DMS79 treated with DMSO at 0.1 percent for 48 hours (cell line): ENCODE measurements around the gene NEK11.
"Not testable (repeated sequence)": the region's sequence is repeated elsewhere in the genome, so short reads cannot be mapped to it uniquely, and the experiment has no call there.

Experiments used
- DNase-seq: peaks from one replicate; lab custom pipeline; 2025; lab: John Stamatoyannopoulos, UW

Gene NEK11

DNA sequence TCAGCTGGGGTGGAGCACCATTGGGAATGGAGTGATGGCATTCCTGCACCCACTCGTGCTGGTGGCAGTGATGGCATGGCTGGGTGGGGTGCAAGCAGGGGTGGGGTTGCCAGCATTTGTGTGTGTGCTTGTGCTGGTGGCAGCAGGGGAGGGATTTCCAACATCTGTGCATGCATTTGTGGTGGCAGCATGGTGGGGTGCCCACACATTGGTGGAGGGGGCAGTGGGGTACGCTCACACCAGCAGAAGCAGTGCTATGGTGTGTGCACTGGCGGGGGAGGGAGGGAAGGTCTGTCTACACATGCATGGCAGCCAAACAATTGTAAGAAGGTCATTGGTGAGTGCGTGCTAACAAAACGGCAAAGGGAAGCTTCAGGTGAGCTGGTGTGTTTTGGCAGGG is 278.2 kb downstream of the NEK11 start:
- no peak for DNase-seq

DNA sequence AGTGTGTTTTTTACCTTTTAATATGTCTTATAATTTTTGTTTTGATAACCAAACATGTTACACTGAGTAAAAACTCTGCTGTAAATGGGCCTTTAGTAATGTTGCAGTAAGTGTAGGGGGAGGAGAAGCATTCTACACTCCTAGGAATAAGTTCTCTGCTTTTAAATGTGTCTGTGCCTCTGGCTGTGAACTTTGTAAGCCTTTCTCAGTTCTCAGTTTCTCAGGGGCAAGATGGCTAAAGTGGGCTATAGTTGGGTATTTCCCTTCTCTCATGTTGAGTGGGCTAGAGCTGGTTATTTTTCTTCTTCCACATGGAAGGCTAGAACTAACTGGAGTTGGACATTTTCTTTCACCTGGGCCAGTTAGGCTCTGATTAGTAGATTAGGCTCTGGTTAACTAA is 279.6 kb downstream of the NEK11 start:
- DNase-seq = no peak

DNA sequence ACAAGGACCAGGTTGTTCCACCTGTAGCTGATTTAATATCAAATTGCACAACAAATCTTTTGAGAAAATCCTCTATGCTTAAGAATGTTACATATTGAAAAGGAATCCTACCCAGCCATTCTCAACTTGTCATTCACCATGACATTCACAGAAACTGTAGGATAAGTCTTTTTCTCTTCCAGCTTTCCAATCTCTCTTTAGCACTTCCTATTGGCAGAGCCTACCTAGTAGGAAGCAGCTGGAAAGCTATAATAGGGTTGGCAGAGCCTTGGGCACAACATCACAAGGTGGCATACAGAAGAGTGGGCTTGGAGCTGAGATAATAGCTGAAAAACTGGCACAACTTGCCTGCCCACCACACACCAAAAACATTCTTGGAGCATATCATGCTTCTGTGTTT is 287.6 kb downstream of the NEK11 start:
- DNase-seq = no peak

DNA sequence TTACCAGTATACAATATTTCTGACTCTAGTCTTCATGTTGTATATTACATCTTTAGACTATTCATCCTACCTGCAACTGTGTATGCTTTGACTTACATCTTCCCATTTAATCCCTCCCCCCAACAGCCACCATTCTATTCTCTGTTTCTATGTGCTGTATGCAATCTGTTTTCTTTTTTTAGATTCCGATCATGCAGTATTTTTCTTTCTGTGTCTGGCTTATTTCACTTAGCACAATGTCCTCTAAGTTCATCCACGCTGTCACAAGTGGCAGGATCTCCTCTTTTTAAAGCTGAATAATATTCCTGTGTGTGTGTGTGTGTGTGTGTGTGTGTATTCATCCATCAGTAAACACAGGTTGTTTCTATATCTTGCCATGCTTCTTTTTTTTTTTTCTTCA is 288.5 kb downstream of the NEK11 start:
- DNase-seq = no peak

DNA sequence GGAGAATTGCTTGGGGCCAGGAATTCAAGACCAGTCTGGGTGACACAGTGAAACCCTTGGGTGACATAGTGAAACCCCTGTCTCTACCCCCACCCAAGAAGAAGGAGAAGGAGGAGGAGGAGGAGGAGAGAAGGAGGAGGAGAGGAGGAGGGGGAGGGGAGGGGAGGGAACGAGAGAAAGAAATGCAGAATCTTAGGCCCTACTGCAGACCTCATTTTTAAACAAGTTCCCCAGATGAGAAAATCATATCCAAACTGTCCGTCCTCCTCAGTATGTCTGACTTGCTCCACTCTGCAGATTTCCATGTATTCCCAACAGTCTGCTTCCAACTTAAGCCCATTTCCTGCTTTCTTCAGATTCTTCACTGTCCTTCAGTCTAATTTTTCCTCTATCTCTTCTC is 291.0 kb downstream of the NEK11 start:
- DNase-seq = no peak

DNA sequence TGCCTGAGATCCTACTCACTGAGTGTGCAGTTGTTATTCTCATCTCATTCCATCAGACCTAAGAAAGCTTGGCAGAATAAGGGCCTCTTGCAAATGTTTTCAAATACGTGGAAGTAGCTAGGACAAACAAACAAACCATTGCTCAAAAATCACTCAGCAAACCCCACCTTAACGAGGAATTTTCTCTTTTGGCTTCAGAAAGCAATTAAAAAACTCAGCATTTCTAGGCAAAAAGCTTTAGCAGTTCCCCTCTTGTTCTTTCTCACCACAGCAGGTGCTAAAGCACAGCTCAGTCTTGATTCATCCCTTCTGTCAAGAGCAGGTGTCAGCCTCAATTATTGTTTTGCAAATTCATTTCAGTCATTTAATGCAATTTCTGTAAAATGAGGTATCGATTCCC is 296.3 kb downstream of the NEK11 start:
- no peak for DNase-seq

DNA sequence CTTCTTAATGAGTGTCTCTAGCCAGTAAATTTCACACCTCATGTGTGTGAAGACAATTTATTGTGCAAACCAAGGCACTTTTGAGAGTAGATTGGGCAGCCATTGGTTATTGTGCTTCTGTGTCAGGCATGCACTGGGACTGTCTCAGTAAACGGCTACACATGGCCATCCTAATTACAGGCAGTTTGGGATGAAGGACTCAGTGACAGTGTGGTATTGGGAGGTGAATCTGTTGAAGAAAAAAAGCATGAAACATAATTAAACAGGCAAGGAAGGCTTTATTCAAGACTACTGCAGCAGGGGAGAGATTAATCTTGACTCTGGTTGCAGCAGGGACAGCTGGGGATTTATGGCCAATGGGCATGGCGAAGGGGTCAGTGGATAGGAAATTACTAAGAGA is 297.1 kb downstream of the NEK11 start:
- no peak for DNase-seq

DNA sequence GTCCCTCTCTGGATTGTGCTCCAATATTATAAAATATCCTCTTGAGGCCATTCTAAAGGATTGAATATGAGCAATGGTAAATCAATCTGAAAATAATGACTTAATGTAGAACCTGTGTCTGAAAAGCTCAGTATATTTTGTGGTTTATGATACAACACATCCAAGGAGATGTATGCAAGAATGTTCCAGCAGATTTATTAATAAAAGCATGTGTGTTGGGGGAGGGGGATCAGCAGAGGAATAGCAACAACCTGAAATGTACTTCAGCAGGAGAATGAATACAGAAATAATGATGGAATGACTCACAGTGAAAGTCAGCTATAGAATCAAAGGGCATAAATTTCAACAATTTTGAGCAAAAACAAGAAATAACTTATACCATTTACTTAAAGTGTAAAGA is 298.2 kb downstream of the NEK11 start:
- no peak for DNase-seq

DNA sequence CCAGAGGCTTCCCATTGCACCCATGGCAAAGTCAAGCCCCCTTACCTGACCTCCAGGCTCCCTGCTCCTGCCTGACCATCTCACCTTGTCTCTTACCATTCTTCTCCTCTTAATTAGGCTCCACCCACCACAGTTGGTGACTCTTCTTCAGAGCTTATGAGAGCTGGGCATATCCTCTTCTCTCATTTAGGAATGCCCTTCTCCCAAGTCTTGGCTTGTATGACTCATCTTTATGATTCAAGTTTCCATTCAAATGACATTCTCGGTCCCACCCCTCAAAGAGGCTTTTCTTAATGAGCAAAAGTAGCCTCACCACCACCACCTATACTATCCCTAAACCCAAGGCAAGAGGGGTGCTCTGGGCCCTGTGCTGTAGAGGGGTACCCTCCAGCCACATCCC is 299.6 kb downstream of the NEK11 start:
- DNase-seq = no peak

DNA sequence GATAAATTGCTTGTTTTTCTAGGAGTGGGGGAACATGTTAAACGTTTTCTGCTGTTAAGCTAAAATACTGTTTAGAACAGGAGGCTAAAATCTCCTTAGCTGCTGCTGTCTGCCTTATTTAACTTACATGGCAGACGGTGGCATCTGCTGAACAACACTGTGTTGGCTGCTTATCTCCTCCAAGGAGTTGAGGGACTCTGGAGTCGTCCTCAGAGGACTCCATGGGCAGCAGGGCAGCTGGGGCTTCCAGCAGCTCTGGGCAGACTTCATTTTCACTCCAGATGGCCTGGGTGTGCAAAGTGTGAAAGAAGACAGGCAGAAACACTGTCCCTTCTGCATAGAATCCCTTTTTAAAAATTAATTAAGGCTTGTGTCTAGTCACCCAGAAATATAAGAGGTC is 302.0 kb downstream of the NEK11 start:
- DNase-seq = no peak

DNA sequence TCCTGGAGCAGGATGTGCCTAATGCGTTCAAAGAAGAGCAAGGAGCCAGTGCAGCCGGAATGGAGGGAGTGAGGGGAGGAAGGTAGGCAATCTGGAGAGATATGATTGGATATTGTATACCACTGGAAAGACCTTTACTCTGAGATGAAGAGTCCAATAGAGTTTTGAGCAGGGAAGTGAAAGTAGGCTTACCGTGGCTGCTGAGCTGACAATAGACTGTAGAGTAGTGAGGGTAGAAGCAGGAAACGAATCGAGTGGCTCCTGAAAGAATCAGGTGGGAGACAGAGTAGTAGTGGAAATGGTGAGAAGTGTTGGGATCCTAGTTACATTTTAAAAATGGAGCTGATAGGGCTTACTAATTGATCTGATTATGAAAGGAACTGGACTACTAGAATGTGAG is 303.1 kb downstream of the NEK11 start:
- no peak for DNase-seq

DNA sequence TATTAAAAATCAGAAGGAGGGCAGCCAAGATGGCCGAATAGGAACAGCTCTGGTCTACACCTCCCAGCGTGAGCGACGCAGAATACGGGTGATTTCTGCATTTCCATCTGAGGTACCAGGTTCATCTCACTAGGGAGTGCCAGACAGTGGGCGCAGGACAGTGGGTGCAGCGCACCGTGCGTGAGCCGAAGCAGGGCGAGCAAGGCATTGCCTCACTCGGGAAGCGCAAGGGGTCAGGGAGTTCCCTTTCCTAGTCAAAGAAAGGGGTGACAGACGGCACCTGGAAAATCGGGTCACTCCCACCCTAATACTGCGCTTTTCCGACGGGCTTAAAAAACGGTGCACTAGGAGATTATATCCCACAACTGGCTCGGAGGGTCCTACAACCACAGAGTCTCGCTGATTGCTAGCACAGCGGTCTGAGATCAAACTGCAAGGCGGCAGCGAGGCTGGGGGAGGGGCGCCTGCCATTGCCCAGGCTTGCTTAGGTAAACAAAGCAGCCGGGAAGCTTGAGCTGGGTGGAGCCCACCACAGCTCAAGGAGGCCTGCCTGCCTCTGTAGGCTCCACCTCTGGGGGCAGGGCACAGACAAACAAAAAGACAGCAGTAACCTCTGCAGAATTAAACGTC is 304.9 kb downstream of the NEK11 start:
- not testable (repeated sequence) for DNase-seq

DNA sequence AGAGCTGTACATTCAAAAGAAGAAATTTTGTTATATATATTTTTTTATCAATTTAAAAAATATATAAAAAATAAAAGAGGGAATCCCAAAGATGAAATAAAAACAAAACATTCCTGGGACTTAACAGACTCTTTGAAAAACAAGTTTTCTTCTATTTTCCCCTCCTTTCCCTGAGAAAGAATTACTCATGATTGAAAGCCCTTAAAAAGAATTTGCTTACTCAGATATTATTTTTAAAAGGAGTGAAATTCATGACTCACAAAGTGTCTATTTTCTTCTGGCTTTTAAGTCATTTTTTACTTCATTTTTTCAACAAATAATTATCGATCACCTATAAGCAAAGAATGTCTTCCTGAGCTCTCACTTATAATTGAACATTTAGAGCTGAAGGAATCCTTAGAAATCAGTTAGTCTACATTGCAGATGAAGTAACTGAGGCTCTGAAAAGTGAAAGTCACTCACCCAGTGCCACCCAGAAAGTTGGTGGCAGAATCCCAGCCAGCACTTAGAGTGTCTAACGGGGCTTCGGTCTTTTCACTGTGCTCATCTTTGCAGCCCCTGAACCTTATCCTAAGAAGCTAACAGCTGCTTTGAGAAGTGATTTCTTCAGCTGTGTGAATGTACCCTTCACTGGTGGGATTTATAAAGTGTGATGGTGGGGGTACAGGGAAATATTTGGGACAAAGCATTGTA is 312.4 kb downstream of the NEK11 start:
- no peak for DNase-seq

DNA sequence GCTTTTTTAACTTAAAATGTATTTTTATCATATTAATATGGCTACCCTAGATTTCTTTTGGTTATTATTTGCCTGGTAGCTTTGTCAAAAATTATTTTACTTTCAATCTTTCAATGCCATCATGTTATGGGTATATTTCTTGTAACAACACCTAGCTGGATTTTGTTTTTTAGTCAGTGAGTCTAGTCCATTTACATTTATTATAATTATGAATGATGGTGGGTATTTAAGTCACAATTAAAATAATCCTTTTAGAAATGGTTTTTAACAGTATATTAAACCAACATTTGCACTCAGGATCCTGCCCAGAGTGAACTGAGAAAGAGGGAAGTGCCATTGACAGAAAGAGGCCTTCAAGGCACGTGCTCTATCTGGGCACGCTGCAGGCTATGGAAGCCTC is 315.1 kb downstream of the NEK11 start:
- no peak for DNase-seq

DNA sequence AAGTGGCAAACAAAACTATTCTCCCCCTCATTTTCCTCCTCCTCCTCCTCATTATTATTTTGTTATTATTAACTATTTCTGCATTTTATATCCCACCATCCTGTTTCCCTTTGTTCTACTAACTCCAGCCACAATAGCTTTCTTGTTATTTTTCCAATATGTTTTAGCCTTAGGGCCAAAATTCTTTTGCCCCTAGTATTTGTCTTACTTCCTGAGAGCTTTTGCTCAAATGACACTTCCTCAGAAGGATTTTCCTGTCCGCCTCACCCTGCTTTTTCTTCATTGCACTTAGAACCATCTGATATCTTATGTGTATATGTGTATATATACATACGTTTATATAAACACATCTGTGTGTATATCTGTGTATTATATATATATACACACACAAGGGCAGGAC is 322.2 kb downstream of the NEK11 start:
- no peak for DNase-seq

DNA sequence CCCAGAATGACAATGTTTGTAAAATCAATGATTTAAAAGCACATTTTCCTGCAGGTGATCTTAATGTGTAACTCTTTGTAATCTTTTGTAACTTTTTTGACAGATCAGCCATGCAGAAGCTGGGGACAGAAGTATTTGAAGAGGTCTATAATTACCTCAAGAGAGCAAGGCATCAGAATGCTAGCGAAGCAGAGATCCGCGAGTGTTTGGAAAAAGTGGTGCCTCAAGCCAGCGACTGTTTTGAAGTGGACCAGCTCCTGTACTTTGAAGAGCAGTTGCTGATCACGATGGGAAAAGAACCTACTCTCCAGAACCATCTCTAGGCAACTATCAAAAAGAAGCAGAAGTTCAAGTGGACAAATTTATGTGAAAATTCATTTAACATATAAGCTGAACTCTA is 322.8 kb downstream of the NEK11 start:
- DNase-seq = peak; percentile 88

DNA sequence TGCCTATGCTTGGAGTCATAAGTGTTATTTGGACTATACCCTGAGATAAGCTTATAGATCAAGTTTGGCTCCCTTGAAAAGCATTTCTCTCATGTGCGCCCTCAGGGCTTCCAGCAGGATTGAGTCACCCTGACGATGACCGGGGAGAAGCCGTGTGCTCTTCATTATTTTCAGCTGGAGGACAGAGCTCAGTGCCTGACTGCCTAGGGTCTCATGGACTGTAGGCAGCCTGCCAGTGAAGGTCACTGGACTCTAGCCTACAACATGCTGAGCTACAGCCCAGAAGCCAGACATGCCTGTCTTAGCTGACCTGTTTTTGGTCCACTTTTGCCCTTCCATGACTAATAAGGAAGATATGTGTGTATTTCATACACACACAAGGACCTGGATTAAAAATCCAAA is 323.3 kb downstream of the NEK11 start:
- DNase-seq = no peak

DNA sequence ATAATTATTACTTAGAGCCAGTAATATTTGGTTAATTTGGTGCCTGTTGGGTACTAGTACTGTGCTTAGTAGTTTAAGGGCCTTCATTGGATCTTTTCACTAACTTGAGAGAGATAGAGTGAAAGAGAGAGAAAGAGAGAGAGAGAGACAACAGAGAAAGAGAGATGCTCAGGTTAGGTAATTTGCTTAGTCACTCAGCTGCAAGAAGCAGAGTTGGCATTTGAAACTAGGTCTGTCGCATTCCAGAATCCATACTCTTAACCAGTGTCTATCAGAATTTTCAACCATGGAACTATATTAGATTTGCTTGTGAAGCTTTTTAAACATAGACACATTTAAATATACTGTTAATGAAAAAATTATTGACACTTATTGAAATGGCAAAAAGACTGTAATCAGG is 323.8 kb downstream of the NEK11 start:
- DNase-seq = no peak

DNA sequence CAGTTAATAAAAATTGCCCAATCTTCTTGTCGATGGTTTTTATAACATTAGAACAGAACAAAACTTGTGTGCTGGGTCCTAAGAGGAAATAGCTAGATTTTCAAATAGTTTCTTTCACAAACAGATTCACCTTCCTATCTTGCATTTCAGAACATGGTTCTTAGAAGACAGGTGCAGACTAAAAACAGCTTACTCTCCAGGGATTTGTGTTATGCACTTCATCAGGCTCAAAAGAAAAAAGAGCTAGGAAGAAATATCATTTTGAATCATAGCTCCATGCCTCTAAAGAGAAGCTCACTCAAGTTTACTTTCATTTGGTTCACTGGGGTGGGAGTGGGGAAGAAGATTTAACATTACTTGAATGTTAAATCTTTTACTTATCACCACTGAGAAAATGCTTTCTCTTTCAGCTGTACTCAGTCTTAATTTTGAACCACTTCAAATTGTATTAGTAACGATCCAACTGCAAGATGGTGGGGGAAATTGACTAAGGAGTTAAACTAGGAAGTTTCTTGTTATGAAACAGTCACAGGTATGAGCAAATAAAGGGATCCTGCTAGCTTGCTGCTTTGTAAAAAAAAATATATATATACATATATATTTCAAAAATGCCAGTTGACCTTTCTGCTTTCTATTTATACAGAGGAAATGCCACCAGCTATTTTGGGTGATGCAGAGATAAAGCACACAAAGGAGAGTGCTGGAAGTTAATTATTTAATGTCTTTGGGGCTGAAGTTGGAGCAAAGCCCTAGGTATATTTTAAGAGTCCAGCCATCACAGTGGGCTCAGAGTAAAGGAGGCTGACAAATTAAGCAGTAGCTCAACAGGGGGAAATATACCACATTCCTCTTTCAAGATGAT is 326.6 kb downstream of the NEK11 start:
- DNase-seq = peak; percentile 14

DNA sequence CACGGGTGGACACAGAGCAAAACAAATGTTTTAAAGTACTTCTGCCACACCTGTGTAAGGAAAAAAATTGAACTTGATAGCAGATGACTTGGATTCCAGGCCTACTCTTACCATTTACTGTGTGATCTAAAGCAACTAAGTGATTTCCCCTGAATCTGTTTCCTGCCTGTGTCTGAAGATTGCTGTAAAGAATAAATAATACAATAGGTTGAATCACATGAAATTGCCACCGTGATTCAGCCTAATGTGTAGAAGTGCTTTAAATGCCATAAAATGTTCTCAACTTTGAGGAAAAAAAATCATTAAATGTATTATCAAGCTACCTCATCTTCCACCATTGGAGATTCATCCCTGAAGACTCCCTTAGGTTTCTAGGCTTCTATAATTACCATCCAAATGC is 327.3 kb downstream of the NEK11 start:
- DNase-seq = no peak

DNA sequence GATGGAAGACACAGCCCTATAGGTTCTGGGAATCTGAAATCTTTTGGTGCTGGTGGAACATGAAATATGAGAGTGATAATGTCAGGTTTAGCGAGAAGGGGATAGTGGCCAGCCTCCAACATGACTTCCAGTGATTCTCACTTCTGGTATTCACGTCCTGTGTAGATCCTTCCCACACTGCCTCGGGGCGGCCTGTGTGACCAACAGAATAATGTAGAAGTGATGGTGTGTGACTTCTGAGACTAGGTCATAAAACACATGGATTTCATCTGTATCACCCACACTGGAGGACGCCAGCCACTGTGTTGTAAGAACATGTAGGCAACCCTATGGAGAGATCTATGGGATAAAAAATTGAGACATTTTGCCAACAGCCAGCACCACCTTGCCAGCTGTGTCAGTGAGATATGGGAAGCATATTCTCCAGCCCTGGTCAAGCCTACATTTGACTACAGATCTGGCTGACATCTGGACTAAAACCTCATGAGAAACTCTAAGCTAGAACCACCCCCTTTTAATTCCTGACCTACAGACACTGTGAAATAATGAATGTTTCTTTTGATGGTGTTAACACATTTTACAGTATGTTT is 329.4 kb downstream of the NEK11 start:
- no peak for DNase-seq

DNA sequence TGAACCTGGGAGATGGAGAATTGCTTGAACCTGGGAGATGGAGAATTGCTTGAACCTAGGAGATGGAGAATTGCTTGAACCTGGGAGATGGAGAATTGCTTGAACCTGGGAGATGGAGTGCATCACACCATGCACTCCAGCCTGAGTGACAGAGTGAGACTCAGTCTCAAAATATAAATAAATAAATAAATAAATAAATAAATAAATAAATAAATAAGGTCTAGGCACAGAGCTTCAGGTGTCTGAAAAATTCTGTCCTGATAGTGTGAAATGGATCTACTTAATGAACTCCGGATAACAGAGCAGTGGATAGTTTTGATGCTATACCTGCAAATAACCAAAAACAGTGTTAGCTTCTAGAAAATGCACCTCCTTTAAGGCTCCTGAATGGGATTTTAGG is 330.6 kb downstream of the NEK11 start:
- no peak for DNase-seq

DNA sequence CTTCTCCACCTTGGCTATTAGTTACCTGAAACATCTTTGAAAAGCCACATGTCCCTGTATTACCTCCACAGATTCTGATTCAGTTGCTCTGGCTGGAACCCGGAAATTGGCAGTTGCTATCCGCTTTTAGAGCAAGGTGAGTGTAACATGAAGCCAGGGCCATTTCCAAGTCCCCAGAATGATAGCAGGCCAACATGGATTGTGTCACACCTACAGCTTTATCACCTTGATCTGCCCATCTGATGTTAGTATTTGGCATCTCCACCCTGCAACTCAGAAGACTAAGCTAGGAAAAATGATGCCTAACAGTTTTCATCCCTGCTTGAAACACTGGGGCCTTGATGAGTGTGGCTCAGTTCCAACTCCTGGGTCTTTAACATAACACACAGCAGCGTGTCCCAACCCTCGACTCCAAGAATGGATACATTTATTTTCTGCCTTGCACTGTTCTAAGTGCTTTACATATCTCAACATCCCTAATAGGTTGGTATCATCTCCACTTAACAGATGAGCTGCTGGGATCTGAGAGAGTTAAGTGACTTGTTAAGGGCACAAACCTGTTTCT is 333.6 kb downstream of the NEK11 start:
- no peak for DNase-seq
